AG04449 (cell line): Measurements from ENCODE around the gene GAK.

Source experiments
- CTCF ChIA-PET: fragments of 350-600 bp; formaldehyde crosslinking; extraction: SDS; loops from one replicate; lab custom pipeline; 2021; ENCODE audit warnings: antibody characterized with exemption; lab: Yijun Ruan, JAX
- POLR2A ChIA-PET: fragments of 400-600, 350-600 bp; formaldehyde crosslinking; extraction: SDS; loops from one replicate; lab custom pipeline; 2020; ENCODE audit warnings: antibody characterized with exemption, inconsistent platforms; lab: Yijun Ruan, JAX
- DNase-seq: peaks from one replicate; pipeline ENCODE4 v3.0.0-alpha.2; 2010; ENCODE audit warnings: low read depth, low spot score
- H3K4me3 ChIP-seq: 2 replicates; pipeline ENCODE4 v1.5.1; 2011; ENCODE audit warnings: low read depth, mild to moderate bottlenecking, control low read depth, low read length
- CTCF ChIP-seq: IDR thresholded peaks from one replicate; pipeline ENCODE4 v1.5.1; 2011; ENCODE audit warnings: mild to moderate bottlenecking, moderate library complexity, low read length, control low read depth, inconsistent platforms; ENCODE audit not compliant: insufficient read depth; ENCODE audit errors: missing control alignments

Gene GAK

GRCh38 chr4:972651-973424 lies 40.7 kb upstream of the GAK start:
- no peak for TF ChIP-seq CTCF
- DNase-seq = no peak
- POLR2A ChIA-PET = no interaction called here
- CTCF ChIA-PET = interaction anchor here (0.9 to 1.3 kb wide), 3 partner anchors 15 to 105 kb away, joined by 3 read pairs; no protein-coding TSS in a partner anchor
- peak overlapping the region; percentile 75 for H3K4me3 ChIP-seq

GRCh38 chr4:971666-972500 lies 39.8 kb upstream of the GAK start:
- ChIA-PET CTCF (interaction anchor here (0.9 to 1.2 kb wide), 2 partner anchors 27 to 106 kb away, joined by 3 read pairs; no protein-coding TSS in a partner anchor), POLR2A (no interaction called here)
- no peak for DNase-seq
- no peak for TF ChIP-seq CTCF
- H3K4me3 ChIP-seq = peak overlapping the region; percentile 75

- ChIA-PET CTCF (no interaction called here), POLR2A (no interaction called here)
- DNase-seq = no peak
- no peak overlapping the region for H3K4me3 ChIP-seq
- TF ChIP-seq CTCF = no peak
Measured at GRCh38 chr4:970854-971520, 38.9 kb upstream of the GAK start.

- TF ChIP-seq CTCF = no peak
- H3K4me3 ChIP-seq = no peak overlapping the region
- CTCF ChIA-PET = no interaction called here
- DNase-seq = no peak
- POLR2A ChIA-PET = no interaction called here
Measured at GRCh38 chr4:970046-970745, 38.1 kb upstream of the GAK start.

GRCh38 chr4:968621-969394 lies 36.7 kb upstream of the GAK start:
- no peak overlapping the region for H3K4me3 ChIP-seq
- DNase-seq = no peak
- ChIA-PET POLR2A (no interaction called here), CTCF (no interaction called here)
- TF ChIP-seq CTCF = no peak
